MM.1S (cell line): ENCODE data around the gene B3GNT5.

ENCODE experiments used
- EZH2 ChIP-seq: fragments of 300-600 bp; sonication (generic); optimal IDR thresholded peaks from 2 replicates; pipeline ENCODE3; 2017; ENCODE audit warnings: low read depth, mild to moderate bottlenecking, antibody characterized with exemption, low read length, mixed read lengths
- TF ChIP-seq, protein P1 (sequence below): fragments of 300-600 bp; sonication (generic); IDR thresholded peaks from 2 replicates; pipeline ENCODE4 v1.5.1; 2016; ENCODE audit warnings: antibody characterized with exemption, low read length, mixed read lengths

DNA sequence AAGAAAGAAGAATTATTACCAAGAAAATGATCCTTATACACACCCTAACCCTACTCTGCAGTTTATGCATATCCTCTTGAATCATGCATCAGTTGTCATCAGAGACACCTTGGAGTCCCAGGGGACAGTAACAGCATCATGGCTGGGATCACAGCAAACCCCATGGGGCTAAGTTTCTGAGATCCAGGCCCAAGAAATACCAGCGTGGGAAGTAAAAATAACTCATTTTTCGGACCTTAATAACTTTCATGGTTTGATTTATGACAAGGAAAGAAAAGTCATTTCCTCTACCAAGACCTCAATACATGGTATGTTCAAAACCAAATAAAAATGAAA, 38.8 kb upstream of the B3GNT5 start:
- TF ChIP-seq, protein P1, sequence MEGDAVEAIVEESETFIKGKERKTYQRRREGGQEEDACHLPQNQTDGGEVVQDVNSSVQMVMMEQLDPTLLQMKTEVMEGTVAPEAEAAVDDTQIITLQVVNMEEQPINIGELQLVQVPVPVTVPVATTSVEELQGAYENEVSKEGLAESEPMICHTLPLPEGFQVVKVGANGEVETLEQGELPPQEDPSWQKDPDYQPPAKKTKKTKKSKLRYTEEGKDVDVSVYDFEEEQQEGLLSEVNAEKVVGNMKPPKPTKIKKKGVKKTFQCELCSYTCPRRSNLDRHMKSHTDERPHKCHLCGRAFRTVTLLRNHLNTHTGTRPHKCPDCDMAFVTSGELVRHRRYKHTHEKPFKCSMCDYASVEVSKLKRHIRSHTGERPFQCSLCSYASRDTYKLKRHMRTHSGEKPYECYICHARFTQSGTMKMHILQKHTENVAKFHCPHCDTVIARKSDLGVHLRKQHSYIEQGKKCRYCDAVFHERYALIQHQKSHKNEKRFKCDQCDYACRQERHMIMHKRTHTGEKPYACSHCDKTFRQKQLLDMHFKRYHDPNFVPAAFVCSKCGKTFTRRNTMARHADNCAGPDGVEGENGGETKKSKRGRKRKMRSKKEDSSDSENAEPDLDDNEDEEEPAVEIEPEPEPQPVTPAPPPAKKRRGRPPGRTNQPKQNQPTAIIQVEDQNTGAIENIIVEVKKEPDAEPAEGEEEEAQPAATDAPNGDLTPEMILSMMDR: no peak
- no peak for TF ChIP-seq EZH2
